ENCODE data around the gene ZNF414.

The ZNF414 gene

GRCh38 chr19:8490873-8491272 lies 23.1 kb downstream of the ZNF414 start:
- ChIA-PET CTCF (no interaction called here), POLR2A (no interaction called here)
- DNase-seq (ENCODE audit: low read depth, low spot score): no peak
- TF ChIP-seq CTCF (IDR thresholded peaks at IDR 0.05; ENCODE audit: insufficient read depth, low read length, missing control alignments): no peak
- H3K4me3 ChIP-seq (ENCODE audit: low read depth, low read length): no peak overlapping the region

GRCh38 chr19:8490395-8490760 lies 23.6 kb downstream of the ZNF414 start:
- H3K4me3 ChIP-seq (ENCODE audit: low read depth, low read length): no peak overlapping the region
- no peak for TF ChIP-seq CTCF (IDR thresholded peaks at IDR 0.05; ENCODE audit: insufficient read depth, low read length, missing control alignments)
- DNase-seq (ENCODE audit: low read depth, low spot score): no peak
- ChIA-PET POLR2A (no interaction called here), CTCF (no interaction called here)

GRCh38 chr19:8489561-8490394 lies 24.2 kb downstream of the ZNF414 start:
- ChIA-PET CTCF (interaction anchor here (1.4 to 1.7 kb wide), 2 partner anchors 13 to 16 kb away, joined by 4 to 5 read pairs; partner anchors contain the start of gene PRAM1), POLR2A (no interaction called here)
- DNase-seq (ENCODE audit: low read depth, low spot score): no peak
- no peak overlapping the region for H3K4me3 ChIP-seq (ENCODE audit: low read depth, low read length)
- TF ChIP-seq CTCF (IDR thresholded peaks at IDR 0.05; ENCODE audit: insufficient read depth, low read length, missing control alignments): no peak

- POLR2A ChIA-PET: no interaction called here
- TF ChIP-seq CTCF (IDR thresholded peaks at IDR 0.05; ENCODE audit: insufficient read depth, low read length, missing control alignments): no peak
These were observed 25.6 kb downstream of the ZNF414 start for GRCh38 chr19:8488365-8488764.

GRCh38 chr19:8487137-8487851 lies 26.7 kb downstream of the ZNF414 start:
- POLR2A ChIA-PET: interaction anchor here (0.6 to 1.0 kb wide), 2 partner anchors 8 to 41 kb away, joined by 3 read pairs; no protein-coding TSS in a partner anchor
- CTCF ChIA-PET: interaction anchor here (0.8 to 2.0 kb wide), 5 partner anchors 10 to 134 kb away, joined by 3 to 14 read pairs (median 3); no protein-coding TSS in a partner anchor

More at GRCh38 chr19:8488365-8488764, 25.6 kb downstream of the ZNF414 start:
- no peak for DNase-seq (ENCODE audit: low read depth, low spot score)
- H3K4me3 ChIP-seq (ENCODE audit: low read depth, low read length): no peak overlapping the region
- CTCF ChIA-PET: interaction anchor here (0.8 to 1.7 kb wide), 5 partner anchors 9 to 135 kb away, joined by 3 to 5 read pairs (median 4); partner anchors contain the start of gene PRAM1

More at GRCh38 chr19:8487137-8487851, 26.7 kb downstream of the ZNF414 start:
- no peak overlapping the region for H3K4me3 ChIP-seq (ENCODE audit: low read depth, low read length)
- no peak for DNase-seq (ENCODE audit: low read depth, low spot score)
- TF ChIP-seq CTCF (IDR thresholded peaks at IDR 0.05; ENCODE audit: insufficient read depth, low read length, missing control alignments): no peak
